ENCODE results near the gene OR8H1.

The OR8H1 gene

GRCh38 chr11:56292154-56292553 lies at the start of gene OR8H1:
OR8H1 (minus strand) TSS chr11:56292254; CDS start chr11:56291062, 1,192 bp downstream.
- DNase-seq (ENCODE audit: low read depth, low spot score): no peak

DNA sequence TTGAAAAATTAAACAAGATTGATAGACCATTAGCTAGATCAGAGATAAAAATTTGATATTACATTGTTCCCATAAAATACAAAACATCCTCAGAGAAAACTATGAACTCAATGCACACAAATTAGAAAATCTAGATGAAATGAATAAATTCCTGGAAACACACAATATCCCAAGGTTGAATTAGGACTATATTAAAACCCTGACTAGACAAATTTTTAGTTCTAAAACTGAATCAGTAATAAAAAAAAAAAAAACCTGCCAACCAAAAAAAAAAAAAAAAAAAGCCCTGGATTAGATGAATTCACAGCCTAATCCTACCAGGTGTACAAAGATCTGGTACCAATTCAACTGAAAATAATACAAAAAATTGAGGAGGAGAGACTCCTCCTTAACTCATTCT lies 48.2 kb upstream of the OR8H1 start:
- no peak for DNase-seq (ENCODE audit: low read depth, low spot score)

DNA sequence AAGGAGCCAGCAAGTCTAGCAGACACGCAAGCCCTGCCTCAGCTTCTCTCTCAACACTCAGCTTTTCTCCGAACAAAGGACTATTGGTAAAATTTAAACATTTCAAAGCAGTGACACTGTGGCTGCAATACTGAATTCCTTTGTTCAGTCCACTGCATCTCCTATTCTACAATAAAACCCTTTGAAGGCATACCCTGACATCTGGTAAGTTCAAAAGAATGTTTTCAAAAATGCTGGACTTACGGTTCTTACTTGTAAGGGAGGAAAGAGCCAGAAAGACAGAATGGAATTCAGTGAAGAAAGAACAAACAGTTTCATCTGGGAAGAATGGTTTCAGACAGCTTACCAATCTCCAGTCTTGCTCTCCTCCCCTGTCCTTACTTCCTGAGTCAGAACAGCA lies 41.1 kb upstream of the OR8H1 start:
- DNase-seq (ENCODE audit: low read depth, low spot score): no peak

- DNase-seq (ENCODE audit: low read depth, low spot score): no peak
These were observed 39.9 kb upstream of the OR8H1 start for GRCh38 chr11:56331861-56332491.

DNA sequence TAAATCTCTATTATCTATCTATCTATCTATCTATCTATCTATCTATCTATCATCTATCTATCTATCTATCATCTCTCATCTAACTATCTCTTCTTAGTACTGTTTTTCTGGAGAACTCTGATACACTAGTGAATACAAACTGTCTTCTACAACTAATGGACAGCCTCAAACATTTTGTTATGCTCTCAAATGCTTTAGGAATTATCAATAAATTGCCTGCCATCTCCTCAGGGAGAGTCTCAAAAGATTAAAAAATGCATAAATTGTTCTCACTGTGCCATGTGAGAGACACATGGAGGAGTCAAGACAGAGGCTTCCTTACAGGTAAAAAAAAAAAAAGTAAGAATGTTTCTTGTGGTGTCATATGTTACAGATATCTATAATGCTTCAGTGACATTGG lies 22.8 kb upstream of the OR8H1 start, which contains the start of gene OR8K3:
Gene OR8K3 (plus strand): TSS at position 301 of the 400 bp plus-strand sequence. CDS start 3,163 bp downstream, outside the sequence.
- no peak for DNase-seq (ENCODE audit: low read depth, low spot score)

DNA sequence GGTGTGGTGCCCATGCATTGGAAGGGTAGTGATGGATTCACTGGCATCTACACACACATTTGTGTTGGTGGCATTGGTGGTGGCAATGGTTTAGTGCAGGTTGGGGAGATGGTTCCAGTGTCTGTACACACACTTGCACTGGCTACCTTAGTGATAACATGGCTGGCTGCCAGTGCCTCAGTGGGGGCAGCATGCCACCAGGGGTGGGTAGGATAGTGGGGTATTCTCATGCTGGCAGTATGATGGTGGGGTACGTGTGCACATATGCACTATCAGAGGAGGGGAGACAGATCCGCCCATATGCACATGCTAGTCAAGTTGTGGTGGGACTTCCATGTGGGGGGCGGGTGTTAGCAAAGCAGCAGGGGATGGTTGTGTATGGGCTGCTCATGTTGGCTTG lies 15.8 kb upstream of the OR8H1 start:
- DNase-seq (ENCODE audit: low read depth, low spot score): no peak

DNA sequence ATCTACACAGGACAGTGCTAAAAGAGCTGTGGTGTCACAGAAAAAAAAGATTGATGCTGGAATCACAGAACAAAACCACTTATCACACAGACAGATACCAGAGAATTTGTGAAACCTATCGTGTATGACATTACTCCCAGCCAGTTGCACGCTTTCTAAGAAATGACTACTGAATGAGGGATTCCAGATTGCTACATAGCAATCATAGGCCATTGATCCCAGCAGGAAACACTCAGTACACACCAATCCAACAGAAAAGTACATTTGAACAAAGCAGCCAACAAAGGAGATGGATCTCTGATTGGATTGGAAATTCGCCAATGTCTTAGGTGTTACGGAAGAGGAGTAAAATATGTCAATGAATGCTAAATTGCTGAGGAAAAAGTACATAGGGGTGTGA lies 4.8 kb upstream of the OR8H1 start:
- no peak for DNase-seq (ENCODE audit: low read depth, low spot score)

DNA sequence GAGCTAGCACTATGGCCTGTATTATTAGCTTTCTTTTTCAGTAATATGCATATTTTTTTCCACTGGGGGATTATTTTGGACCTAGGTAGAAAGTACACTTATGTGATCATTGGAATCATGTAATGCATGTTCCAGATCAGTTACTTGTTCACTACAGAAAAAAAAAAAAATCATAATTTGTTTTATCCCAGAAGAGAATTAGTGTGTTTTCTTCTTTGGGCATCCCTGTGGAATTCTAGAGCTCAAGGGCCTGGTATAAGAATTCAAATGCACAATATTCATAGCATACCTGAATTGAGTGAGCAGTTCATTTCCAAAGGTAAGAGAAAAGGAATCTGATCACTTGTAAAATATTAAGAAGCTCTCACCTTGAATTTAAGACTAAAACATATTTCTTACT lies 18.2 kb downstream of the OR8H1 start, which contains the start of gene OR5T1:
Gene OR5T1 (plus strand): TSS at position 301 of the 400 bp plus-strand sequence. CDS start 1,485 bp downstream, outside the sequence.
- no peak for DNase-seq (ENCODE audit: low read depth, low spot score)

- DNase-seq (ENCODE audit: low read depth, low spot score): no peak
These were observed 21.0 kb downstream of the OR8H1 start for GRCh38 chr11:56271092-56271491.

- no peak for DNase-seq (ENCODE audit: low read depth, low spot score)
These were observed 40.1 kb downstream of the OR8H1 start, which contains the start of gene OR5T3 for GRCh38 chr11:56251954-56252353. OR5T3 (plus strand) TSS chr11:56252254; CDS start chr11:56252254, 0 bp downstream.
